Renal pelvis (tissue), 4 donors: ENCODE data around the gene PPP1R17. TPM values are rescaled to one million over a fixed set of nuclear protein-coding genes. Genes with fewer than 3 reads are reported as not detected.

ENCODE experiments used
- DNase-seq: peaks from one replicate; pipeline ENCODE4 v3.0.0-alpha.2; 2013
- polyA plus RNA-seq, 3 donors: library from polyadenylated mRNA; unstranded; fragments of 120-200 nt; gene quantifications; one replicate each; pipeline ENCODE4 v1.2.1, GENCODE V29; 2013; ENCODE audit not compliant: insufficient read length in 3 of 3

Gene PPP1R17
- polyA plus RNA-seq, 3 donors: not detected

- DNase-seq: no peak
These were observed 12.0 kb downstream of the PPP1R17 start for GRCh38 chr7:31699050-31699449.

GRCh38 chr7:31702354-31702753 lies 15.3 kb downstream of the PPP1R17 start:
- DNase-seq: no peak

- no peak for DNase-seq
These were observed 18.4 kb downstream of the PPP1R17 start for GRCh38 chr7:31705377-31705776.

- no peak for DNase-seq
These were observed 20.1 kb downstream of the PPP1R17 start for GRCh38 chr7:31707089-31707488.

DNA sequence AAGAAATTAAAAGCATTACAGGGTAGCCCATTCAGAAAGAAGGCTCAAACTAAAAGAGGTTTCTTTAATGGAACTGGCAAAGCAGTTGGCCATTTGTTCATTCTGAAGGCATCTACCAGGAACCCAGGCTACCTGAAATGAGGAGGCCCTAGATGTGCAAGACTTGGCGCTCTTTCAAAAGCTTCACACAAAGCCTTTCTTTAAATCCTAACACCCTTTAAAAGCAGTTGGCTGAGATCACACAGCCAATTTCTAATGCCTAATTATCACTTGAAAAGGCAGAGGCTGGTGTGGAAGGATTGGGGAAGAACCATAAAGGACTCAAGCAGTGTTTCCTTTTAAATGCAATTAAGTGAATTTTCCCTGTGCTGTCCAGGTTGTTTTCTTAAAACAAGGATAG lies 23.2 kb downstream of the PPP1R17 start:
- no peak for DNase-seq

DNA sequence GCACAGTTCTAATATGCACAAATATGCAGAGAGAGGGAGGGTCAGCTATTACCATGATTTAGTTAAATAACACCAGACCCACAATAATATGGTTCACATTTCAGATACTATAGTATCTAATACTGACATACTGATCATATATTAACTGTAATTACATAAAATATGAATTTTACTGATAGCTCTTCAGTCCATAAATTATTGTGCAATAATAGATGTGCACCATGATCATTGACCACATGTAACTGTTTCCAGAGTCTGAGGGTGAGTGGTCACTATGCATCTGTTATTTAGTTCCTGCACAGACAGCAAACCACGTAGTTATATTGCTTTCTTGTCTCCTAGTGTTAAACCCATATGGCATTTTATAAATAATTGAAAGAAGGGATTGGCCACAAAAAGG lies 29.3 kb downstream of the PPP1R17 start:
- DNase-seq: no peak

DNA sequence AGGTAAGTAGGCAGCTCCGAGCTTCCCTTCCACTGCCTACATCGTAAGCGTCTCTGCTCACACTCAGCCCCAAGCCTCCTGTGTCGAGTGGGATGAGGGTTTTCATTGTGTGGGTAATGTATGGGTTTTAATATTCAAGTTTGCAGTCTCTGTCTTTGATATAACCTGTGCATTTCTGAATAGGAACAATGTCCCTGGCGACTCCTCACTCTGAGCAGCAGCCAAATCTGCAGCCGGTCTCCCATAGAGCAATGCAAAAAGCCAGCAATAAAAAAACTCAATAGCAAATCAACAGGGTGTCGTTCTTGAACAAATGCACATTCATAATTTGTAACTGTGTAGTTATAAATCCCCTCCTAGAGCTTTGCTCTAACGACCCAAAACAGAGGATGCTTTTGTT lies 33.4 kb downstream of the PPP1R17 start:
- DNase-seq: no peak

DNA sequence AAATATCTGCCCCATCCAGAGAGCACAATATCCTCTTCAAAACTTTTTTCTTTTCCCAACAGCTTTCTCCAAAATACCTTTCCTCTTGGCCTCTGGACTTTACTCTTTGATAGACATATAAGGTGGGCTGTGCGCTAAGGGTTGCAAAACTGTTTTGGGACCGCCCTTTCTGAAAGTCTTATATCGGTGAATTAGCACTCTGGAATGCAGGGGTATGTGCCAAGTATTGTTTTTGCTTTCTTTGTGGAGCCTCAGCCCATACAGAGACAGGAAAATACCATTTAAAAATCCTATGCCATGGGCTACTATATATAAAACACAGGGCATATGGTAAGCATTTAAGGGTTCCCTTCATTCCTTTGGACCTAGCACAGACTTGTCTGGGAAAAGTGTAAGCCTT lies 37.7 kb downstream of the PPP1R17 start:
- DNase-seq: no peak

DNA sequence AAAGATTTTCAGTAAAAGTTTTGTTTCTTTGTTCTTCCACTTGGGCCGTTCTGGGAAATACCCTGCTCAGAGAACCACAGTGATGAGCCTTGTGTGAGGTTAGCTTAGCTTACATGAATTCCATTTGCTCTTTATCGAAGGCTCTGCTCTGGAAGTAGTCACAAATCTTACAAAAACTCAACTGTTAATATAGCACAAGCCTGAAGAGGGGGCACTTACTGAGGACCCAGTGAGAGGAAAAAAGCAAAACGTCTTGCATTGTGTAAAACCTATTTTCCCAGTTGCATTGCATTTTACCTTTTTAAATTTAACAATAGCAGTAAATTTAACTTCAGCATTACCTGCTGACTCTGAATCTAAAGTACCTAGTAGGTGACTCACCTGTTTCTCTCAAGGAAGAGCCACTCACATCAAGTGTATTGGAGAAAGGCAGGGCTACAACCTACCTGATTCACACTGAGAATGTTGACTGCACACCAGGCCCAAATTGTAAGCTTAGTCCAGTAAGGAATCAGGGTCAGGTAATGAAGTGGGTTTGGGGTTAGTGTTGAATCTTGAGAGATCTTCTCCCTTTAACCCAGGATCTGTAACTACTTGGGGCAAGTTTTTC lies 42.3 kb downstream of the PPP1R17 start:
- no peak for DNase-seq

GRCh38 chr7:31734456-31734855 lies 47.4 kb downstream of the PPP1R17 start:
- DNase-seq: no peak

DNA sequence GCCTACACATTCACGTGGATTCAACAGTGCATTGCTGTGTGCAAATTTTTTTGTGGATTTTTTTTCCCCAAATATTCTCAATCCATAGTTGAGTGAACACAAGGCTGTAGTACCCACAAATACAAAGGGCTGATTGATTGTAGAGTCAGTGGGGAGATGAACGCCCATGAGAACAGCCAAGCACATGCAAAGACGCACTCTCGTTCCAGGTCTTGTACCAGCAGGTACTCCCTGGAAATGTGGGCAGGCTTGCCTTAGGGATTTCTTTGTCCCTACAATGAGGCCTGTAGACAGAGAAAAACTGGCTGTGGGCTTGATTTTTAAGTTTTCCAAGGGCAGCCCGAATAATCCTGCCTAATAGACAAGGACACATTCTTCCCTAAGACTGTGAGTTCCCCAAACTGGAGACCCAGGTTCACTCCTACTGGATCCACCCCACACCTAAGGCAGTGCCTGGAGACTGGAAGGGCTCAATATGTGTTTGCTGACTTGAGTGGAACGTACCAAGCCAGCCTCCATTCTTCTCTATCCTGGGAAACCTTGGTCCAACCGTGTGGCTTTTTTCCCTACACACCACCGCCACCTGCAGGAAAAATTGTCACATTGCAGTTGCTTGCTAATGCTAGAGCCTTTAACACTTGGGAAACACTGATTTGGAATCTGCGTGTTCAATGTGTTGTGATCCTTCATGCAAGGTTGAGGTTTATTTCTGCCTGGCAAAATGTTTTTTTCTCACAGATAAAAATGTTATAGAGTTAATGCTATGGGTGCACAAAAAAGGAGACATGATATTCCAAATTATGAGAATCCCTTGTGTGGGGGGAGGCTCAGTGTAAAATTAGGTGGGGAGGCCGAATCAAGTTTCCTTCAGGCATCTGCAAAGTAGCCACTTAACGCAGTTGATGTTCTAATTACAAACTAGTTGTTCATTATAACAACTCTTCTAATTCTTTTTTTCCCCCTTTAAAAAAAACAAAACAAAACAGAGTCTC lies 49.3 kb downstream of the PPP1R17 start:
- peak; percentile 65 for DNase-seq

- no peak for DNase-seq
These were observed 54.8 kb downstream of the PPP1R17 start for GRCh38 chr7:31741852-31742251.

- DNase-seq: peak; percentile 65
These were observed 57.4 kb downstream of the PPP1R17 start for GRCh38 chr7:31744294-31744874.

DNA sequence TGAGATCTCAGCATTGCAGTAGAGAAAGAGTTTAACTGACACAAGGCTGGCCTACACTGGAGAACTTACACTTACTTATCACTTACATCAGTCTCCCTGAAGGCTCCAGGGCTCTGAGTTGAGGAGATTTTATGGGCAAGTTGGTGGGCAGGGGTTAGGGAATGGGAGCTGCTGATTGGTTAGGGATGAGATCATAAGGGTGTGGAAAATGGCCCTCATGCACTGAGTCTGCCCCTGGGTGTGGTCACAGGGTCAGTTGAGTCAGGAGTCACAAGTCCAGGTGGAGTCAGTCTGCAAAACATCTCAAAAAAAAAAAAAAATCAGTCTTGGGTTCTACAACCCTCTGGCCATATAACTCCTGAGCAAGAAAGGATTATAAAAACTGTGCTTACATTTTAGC lies 60.5 kb downstream of the PPP1R17 start:
- DNase-seq: no peak

- no peak for DNase-seq
These were observed 61.1 kb downstream of the PPP1R17 start for GRCh38 chr7:31748084-31748483.

DNA sequence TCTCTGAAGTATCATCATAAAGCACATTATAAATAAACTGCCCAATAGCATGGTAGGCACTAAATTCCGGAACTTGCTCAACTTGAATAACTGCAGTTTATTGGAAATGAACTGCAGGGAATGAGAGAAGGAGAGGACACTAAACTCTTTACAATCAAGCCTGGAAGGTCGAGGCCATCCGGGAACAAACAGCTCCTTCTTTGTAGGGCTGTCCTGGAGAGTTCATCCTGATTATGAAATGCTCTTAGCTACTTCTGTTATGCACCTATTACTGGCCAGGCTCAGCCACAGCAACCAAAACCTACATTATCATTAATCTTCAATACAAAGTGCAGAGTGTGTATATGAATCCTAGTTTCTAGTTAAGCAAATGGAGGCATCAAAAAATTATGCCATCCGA lies 64.7 kb downstream of the PPP1R17 start:
- DNase-seq: no peak

Other genes starting within 250 kb of the PPP1R17 start
- not detected for gene ITPRID1, start 173.1 kb upstream of the PPP1R17 start, polyA plus RNA-seq